SK-N-SH treated with all-trans-retinoic acid at 6 μM for 48 hours (cell line): ENCODE data around the gene MXD1.

ENCODE experiments used
- ATAC-seq: fragments of 200-7000 bp; cut with Tn5 transposase; 3 replicates; pipeline ENCODE4 v1.9.1; 2020; ENCODE audit warnings: mild to moderate bottlenecking, moderate library complexity
- ARNTL ChIP-seq: fragments of 450-650 bp; formaldehyde crosslinking; IDR thresholded peaks from 2 replicates; pipeline ENCODE4 v1.5.0; 2020; ENCODE audit warnings: low read depth, mild to moderate bottlenecking, moderate library complexity, borderline replicate concordance
- BACH2 ChIP-seq: fragments of 250-450 bp; sonication (Bioruptor Pico); IDR thresholded peaks from 2 replicates; pipeline ENCODE4 v1.9.0; 2021; ENCODE audit warnings: mild to moderate bottlenecking, borderline replicate concordance
- CSDC2 ChIP-seq: fragments of 250-450 bp; sonication (Bioruptor Pico); IDR thresholded peaks from 2 replicates; pipeline ENCODE4 v1.5.0; 2020; ENCODE audit warnings: mild to moderate bottlenecking, moderate library complexity
- ESRRG ChIP-seq: fragments of 250-450 bp; sonication (Bioruptor Pico); IDR thresholded peaks from 2 replicates; pipeline ENCODE4 v1.6.1; 2021; ENCODE audit warnings: mild to moderate bottlenecking
- GLIS3 ChIP-seq: fragments of 250-450 bp; sonication (Bioruptor Pico); IDR thresholded peaks from 2 replicates; pipeline ENCODE4 v1.5.0; 2020; ENCODE audit warnings: mild to moderate bottlenecking, moderate library complexity
- ISL1 ChIP-seq: fragments of 250-450 bp; sonication (Bioruptor Pico); IDR thresholded peaks from 2 replicates; pipeline ENCODE4 v2.1.2; 2022; ENCODE audit warnings: mild to moderate bottlenecking, moderate library complexity
- OSR1 ChIP-seq: fragments of 250-450 bp; sonication (Bioruptor Pico); IDR thresholded peaks from 2 replicates; pipeline ENCODE4 v1.8.0; 2022; ENCODE audit warnings: moderate library complexity, mild to moderate bottlenecking, inconsistent platforms
- PPARA ChIP-seq: fragments of 250-450 bp; sonication (Bioruptor Pico); IDR thresholded peaks from 2 replicates; pipeline ENCODE4 v1.5.0; 2020; ENCODE audit warnings: mild to moderate bottlenecking, borderline replicate concordance
- RARB ChIP-seq: fragments of 250-450 bp; sonication (Bioruptor Pico); IDR thresholded peaks from 2 replicates; pipeline ENCODE4 v1.8.0; 2021; ENCODE audit warnings: mild to moderate bottlenecking, moderate library complexity
- SNAI2 ChIP-seq: fragments of 250-450 bp; sonication (Bioruptor Pico); IDR thresholded peaks from 2 replicates; pipeline ENCODE4 v1.5.0; 2020; ENCODE audit warnings: mild to moderate bottlenecking, moderate library complexity
- TCF4 ChIP-seq: fragments of 250-450 bp; sonication (Bioruptor Pico); IDR thresholded peaks from 2 replicates; pipeline ENCODE4 v1.8.0; 2021; ENCODE audit warnings: mild to moderate bottlenecking, moderate library complexity, borderline replicate concordance
- TOX ChIP-seq: fragments of 250-450 bp; sonication (Bioruptor Pico); IDR thresholded peaks from 2 replicates; pipeline ENCODE4 v1.8.0; 2021; ENCODE audit warnings: mild to moderate bottlenecking, moderate library complexity, borderline replicate concordance
- ZC3H10 ChIP-seq: fragments of 250-450 bp; sonication (Bioruptor Pico); IDR thresholded peaks from 2 replicates; pipeline ENCODE4 v1.5.1; 2021; ENCODE audit warnings: mild to moderate bottlenecking, moderate library complexity
- ZFP30 ChIP-seq: fragments of 450-650 bp; formaldehyde crosslinking; IDR thresholded peaks from 2 replicates; pipeline ENCODE4 v1.5.0; 2022; ENCODE audit warnings: mild to moderate bottlenecking, moderate library complexity
- ZNF565 ChIP-seq: fragments of 450-650 bp; formaldehyde crosslinking; conservative IDR thresholded peaks from 2 replicates; pipeline ENCODE4 v1.5.0; 2020; ENCODE audit warnings: low read depth, mild to moderate bottlenecking, moderate library complexity
- ZNF70 ChIP-seq: fragments of 450-650 bp; formaldehyde crosslinking; IDR thresholded peaks from 2 replicates; pipeline ENCODE4 v1.5.0; 2020; ENCODE audit warnings: mild to moderate bottlenecking, moderate library complexity
- TF ChIP-seq, protein P1 (sequence below): fragments of 250-450 bp; sonication (Bioruptor Pico); IDR thresholded peaks from 2 replicates; pipeline ENCODE4 v1.8.0; 2020; ENCODE audit warnings: mild to moderate bottlenecking, moderate library complexity, borderline replicate concordance
- TF ChIP-seq, protein P2 (sequence below): fragments of 250-450 bp; sonication (Bioruptor Pico); IDR thresholded peaks from 2 replicates; pipeline ENCODE4 v1.5.1; 2021; ENCODE audit warnings: mild to moderate bottlenecking, moderate library complexity
- TF ChIP-seq, protein P3 (sequence below): fragments of 250-450 bp; sonication (Bioruptor Pico); IDR thresholded peaks from 2 replicates; pipeline ENCODE4 v1.8.0; 2021; ENCODE audit warnings: low read depth, mild to moderate bottlenecking, moderate library complexity, borderline replicate concordance
- TF ChIP-seq, protein P4 (sequence below): fragments of 250-450 bp; sonication (Bioruptor Pico); IDR thresholded peaks from 2 replicates; pipeline ENCODE4 v1.5.1; 2020; ENCODE audit warnings: low read depth, mild to moderate bottlenecking, moderate library complexity
- TF ChIP-seq, protein P5 (sequence below): fragments of 250-450 bp; sonication (Bioruptor Pico); IDR thresholded peaks from 2 replicates; pipeline ENCODE4 v1.5.0; 2020; ENCODE audit warnings: mild to moderate bottlenecking, moderate library complexity

The MXD1 gene

DNA sequence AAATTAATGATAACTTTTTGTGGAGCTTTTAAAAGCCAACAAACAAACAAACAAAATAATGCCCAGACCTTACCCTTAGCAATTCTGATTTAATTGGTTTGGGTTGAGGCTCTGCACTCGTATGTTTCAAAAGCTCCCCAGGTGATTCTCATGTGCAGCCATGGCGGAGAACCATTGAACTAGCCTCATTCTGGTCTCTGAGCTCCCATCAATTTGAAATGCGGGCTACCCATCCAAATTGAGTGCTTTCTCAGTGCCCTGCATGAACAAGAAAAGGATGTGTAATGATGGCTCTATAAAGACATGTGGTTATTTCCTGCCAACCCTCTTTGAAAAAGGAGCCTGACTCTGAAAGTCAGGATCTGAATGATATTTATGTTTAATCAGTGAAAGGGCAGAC, 8.2 kb downstream of the MXD1 start (continued):
- TF ChIP-seq, protein P1, sequence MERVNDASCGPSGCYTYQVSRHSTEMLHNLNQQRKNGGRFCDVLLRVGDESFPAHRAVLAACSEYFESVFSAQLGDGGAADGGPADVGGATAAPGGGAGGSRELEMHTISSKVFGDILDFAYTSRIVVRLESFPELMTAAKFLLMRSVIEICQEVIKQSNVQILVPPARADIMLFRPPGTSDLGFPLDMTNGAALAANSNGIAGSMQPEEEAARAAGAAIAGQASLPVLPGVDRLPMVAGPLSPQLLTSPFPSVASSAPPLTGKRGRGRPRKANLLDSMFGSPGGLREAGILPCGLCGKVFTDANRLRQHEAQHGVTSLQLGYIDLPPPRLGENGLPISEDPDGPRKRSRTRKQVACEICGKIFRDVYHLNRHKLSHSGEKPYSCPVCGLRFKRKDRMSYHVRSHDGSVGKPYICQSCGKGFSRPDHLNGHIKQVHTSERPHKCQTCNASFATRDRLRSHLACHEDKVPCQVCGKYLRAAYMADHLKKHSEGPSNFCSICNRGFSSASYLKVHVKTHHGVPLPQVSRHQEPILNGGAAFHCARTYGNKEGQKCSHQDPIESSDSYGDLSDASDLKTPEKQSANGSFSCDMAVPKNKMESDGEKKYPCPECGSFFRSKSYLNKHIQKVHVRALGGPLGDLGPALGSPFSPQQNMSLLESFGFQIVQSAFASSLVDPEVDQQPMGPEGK (CRISPR knock-in tag), result no peak
- TF ChIP-seq ZNF565 (CRISPR knock-in tag) (no peak), SNAI2 (CRISPR knock-in tag) (no peak), ESRRG (CRISPR knock-in tag) (no peak), OSR1 (CRISPR knock-in tag) (no peak), ZC3H10 (CRISPR knock-in tag) (no peak), ISL1 (CRISPR knock-in tag) (no peak), BACH2 (CRISPR knock-in tag) (no peak), TOX (CRISPR knock-in tag) (no peak), ARNTL (CRISPR knock-in tag) (no peak), ZNF70 (no peak), PPARA (no peak)

DNA sequence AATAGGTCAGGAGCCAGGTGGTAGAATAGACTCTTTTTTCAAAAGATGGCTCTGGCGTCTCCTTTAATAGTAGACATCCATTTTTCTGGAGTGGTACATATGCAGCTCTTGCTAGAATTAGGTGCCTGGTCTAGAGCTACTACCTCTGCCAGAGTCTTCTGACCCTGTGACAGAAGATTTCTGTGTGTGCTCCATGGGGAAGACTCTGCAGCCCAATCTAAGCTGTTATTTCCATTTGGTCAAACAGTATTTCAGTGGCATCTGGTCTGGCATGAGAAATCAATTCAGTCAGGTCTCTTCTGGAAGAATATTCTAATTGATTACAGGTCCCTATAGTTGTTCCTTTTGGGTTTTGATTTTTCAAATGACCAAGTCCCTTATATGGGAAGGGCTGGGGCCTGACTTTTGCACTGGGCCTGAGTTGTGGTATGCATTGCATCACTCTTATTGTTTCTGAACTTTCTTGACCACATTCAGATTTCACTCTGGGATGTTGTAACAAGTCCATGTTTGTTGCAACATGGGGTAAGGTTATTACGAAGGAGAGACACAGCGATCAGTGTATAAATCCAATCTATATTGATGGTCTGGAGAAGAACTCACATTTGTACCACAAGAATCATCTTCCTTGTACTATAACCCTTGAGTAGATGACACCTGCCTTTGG, 12.1 kb downstream of the MXD1 start:
- TF ChIP-seq OSR1 (CRISPR knock-in tag), result no peak
- no peak for TF ChIP-seq TOX (CRISPR knock-in tag)
- TF ChIP-seq ZNF70, result no peak
- TF ChIP-seq, protein P2, sequence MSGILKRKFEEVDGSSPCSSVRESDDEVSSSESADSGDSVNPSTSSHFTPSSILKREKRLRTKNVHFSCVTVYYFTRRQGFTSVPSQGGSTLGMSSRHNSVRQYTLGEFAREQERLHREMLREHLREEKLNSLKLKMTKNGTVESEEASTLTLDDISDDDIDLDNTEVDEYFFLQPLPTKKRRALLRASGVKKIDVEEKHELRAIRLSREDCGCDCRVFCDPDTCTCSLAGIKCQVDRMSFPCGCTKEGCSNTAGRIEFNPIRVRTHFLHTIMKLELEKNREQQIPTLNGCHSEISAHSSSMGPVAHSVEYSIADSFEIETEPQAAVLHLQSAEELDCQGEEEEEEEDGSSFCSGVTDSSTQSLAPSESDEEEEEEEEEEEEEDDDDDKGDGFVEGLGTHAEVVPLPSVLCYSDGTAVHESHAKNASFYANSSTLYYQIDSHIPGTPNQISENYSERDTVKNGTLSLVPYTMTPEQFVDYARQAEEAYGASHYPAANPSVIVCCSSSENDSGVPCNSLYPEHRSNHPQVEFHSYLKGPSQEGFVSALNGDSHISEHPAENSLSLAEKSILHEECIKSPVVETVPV (CRISPR knock-in tag), result no peak
- TF ChIP-seq, protein P3, sequence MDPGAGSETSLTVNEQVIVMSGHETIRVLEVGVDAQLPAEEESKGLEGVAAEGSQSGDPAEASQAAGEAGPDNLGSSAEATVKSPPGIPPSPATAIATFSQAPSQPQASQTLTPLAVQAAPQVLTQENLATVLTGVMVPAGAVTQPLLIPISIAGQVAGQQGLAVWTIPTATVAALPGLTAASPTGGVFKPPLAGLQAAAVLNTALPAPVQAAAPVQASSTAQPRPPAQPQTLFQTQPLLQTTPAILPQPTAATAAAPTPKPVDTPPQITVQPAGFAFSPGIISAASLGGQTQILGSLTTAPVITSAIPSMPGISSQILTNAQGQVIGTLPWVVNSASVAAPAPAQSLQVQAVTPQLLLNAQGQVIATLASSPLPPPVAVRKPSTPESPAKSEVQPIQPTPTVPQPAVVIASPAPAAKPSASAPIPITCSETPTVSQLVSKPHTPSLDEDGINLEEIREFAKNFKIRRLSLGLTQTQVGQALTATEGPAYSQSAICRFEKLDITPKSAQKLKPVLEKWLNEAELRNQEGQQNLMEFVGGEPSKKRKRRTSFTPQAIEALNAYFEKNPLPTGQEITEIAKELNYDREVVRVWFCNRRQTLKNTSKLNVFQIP (CRISPR knock-in tag), result no peak
- TF ChIP-seq PPARA, result no peak
- TF ChIP-seq CSDC2 (CRISPR knock-in tag), result no peak
- TF ChIP-seq ISL1 (CRISPR knock-in tag), result no peak
- TF ChIP-seq, protein P4, sequence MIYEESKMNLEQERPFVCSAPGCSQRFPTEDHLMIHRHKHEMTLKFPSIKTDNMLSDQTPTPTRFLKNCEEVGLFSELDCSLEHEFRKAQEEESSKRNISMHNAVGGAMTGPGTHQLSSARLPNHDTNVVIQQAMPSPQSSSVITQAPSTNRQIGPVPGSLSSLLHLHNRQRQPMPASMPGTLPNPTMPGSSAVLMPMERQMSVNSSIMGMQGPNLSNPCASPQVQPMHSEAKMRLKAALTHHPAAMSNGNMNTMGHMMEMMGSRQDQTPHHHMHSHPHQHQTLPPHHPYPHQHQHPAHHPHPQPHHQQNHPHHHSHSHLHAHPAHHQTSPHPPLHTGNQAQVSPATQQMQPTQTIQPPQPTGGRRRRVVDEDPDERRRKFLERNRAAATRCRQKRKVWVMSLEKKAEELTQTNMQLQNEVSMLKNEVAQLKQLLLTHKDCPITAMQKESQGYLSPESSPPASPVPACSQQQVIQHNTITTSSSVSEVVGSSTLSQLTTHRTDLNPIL (CRISPR knock-in tag), result no peak
- no peak for TF ChIP-seq ZNF565 (CRISPR knock-in tag)
- no peak for TF ChIP-seq ARNTL (CRISPR knock-in tag)
- TF ChIP-seq ZFP30 (CRISPR knock-in tag), result no peak
- TF ChIP-seq ZC3H10 (CRISPR knock-in tag), result no peak
- TF ChIP-seq TCF4, result no peak
- no peak for TF ChIP-seq RARB (CRISPR knock-in tag)
- no peak for ATAC-seq

DNA sequence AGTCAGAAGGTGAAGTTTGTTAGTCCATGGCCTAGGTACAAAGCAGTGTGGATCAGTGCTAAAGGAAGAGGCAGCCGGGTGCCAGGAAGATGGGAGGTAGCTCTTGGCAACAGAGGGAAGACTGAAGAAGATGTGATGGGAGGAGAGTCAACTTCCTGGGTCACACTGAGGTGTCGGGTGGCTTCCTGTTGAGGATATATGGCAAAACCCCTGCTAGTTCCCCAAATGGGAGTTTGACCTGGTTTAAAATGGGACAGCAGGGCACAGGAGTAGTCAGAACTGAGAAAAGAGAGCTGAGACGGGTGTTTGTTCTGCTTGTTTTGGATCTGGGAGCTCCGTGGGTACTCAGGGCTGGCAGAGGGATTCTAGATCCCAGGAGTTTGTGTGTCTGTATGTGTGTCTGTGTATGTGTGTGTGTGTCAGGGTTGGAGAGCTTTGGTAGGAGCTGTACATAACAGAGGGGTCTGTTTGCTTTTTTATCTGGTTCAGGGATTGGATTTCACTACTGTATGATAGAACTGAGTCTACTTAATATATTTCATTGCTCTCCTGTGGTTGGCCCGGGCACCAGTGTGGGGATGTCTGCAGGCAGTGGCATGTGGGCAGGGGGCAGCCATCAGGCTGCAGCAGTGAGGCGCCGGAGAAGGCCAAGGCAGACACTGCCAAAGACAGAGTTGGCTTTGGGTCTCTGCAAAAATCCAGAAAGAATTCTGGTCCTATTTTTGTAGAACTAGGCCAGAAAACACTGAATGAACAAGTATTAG, 17.1 kb downstream of the MXD1 start:
- TF ChIP-seq ZFP30 (CRISPR knock-in tag), result no peak
- TF ChIP-seq ZC3H10 (CRISPR knock-in tag), result no peak
- no peak for TF ChIP-seq TOX (CRISPR knock-in tag)
- TF ChIP-seq GLIS3 (CRISPR knock-in tag), result no peak
- no peak for TF ChIP-seq BACH2 (CRISPR knock-in tag)
- TF ChIP-seq RARB (CRISPR knock-in tag), result no peak
- TF ChIP-seq, protein P5, sequence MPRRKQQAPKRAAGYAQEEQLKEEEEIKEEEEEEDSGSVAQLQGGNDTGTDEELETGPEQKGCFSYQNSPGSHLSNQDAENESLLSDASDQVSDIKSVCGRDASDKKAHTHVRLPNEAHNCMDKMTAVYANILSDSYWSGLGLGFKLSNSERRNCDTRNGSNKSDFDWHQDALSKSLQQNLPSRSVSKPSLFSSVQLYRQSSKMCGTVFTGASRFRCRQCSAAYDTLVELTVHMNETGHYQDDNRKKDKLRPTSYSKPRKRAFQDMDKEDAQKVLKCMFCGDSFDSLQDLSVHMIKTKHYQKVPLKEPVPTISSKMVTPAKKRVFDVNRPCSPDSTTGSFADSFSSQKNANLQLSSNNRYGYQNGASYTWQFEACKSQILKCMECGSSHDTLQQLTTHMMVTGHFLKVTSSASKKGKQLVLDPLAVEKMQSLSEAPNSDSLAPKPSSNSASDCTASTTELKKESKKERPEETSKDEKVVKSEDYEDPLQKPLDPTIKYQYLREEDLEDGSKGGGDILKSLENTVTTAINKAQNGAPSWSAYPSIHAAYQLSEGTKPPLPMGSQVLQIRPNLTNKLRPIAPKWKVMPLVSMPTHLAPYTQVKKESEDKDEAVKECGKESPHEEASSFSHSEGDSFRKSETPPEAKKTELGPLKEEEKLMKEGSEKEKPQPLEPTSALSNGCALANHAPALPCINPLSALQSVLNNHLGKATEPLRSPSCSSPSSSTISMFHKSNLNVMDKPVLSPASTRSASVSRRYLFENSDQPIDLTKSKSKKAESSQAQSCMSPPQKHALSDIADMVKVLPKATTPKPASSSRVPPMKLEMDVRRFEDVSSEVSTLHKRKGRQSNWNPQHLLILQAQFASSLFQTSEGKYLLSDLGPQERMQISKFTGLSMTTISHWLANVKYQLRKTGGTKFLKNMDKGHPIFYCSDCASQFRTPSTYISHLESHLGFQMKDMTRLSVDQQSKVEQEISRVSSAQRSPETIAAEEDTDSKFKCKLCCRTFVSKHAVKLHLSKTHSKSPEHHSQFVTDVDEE, result no peak
- ATAC-seq, result no peak
